ENCODE results near the gene SYCN. TPM values are rescaled to one million over a fixed set of nuclear protein-coding genes. Genes with fewer than 3 reads are reported as not detected.
"Not testable (repeated sequence)": the region's sequence is repeated elsewhere in the genome, so short reads cannot be mapped to it uniquely, and the experiment has no call there.

Gene SYCN
- total RNA-seq, 2 donors from 2014 or later: not detected

DNA sequence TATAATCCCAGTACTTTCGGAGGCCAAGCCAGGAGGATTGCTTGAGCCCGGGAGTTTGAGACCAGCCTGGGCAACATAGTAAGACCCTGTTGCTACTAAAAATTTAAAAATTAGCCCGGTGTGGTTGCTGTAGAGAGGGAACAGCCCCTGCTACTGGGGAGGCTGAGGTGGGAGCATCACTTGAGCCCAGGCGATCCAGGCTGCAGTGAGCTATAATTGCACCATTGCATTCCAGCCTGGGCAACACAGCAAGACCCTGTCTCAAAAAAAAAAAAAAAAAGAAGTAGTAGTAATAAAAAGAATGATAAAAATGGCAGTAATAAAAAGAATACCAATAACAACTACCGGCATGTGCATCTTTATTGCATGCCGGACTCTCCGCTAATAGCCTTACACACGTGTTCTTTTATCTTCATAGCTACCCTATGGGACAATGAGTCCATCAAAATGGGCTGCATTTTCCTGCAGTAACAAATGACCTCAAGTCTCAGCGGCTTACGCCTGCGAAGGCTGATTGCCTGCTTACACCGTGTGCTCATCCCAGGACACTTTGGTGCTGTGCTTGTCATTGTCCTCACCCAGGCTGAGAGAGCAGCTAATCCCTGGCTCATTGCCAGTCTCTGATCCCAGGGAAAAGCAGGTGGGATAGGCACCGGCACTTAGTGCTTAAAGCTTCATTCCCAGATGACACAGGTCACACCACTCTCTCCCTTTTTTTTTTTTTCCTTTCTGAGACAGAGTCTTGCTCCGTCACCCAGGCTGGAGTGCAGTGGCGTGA lies 14.4 kb upstream of the SYCN start:
- no peak for ATAC-seq (ENCODE audit: insufficient number of reproducible peaks, low FRiP score, low read depth)
- H3K27me3 ChIP-seq (replicated peaks; ENCODE audit: insufficient read depth): no peaks in the 10 kb centered on the region

DNA sequence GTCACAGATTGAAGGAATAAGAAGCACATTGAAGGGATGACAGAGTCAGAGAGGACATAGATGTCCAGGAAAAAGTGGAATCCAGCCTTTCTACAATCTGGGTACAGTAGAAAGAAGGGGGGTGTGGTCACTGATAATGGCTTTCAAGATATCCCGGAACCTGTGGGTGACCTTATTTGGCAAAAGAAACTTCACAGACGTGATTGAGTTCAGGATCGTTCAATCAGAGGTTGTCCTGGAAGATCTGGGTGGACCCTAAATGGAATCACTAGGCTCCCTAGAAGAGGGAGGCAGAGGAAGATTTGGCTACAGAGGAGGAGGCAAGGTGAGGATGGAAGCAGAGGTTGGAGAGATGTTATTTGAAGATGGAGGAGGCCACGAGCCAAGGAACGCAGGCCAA lies 13.0 kb upstream of the SYCN start:
- DNase-seq (ENCODE audit: low spot score): no peak
- TF ChIP-seq, protein P1, sequence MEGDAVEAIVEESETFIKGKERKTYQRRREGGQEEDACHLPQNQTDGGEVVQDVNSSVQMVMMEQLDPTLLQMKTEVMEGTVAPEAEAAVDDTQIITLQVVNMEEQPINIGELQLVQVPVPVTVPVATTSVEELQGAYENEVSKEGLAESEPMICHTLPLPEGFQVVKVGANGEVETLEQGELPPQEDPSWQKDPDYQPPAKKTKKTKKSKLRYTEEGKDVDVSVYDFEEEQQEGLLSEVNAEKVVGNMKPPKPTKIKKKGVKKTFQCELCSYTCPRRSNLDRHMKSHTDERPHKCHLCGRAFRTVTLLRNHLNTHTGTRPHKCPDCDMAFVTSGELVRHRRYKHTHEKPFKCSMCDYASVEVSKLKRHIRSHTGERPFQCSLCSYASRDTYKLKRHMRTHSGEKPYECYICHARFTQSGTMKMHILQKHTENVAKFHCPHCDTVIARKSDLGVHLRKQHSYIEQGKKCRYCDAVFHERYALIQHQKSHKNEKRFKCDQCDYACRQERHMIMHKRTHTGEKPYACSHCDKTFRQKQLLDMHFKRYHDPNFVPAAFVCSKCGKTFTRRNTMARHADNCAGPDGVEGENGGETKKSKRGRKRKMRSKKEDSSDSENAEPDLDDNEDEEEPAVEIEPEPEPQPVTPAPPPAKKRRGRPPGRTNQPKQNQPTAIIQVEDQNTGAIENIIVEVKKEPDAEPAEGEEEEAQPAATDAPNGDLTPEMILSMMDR (IDR thresholded peaks at IDR 0.05): no peak
- H3K27ac ChIP-seq: no peak overlapping the region

More for the DNA sequence above, 14.4 kb upstream of the SYCN start:
- H3K27ac ChIP-seq: no peak overlapping the region
- TF ChIP-seq, protein P1 (IDR thresholded peaks at IDR 0.05): no peak
- H3K9me3 ChIP-seq: peaks cover 3% of the 10 kb centered on the region
- no peak overlapping the region for H3K4me3 ChIP-seq
- H3K36me3 ChIP-seq: no peaks in the 10 kb centered on the region
- DNase-seq (ENCODE audit: low spot score): no peak
- H3K4me1 ChIP-seq (ENCODE audit: control insufficient read depth in 1 of 2, low read depth in 2 of 2): no peaks in the 10 kb centered on the region

DNA sequence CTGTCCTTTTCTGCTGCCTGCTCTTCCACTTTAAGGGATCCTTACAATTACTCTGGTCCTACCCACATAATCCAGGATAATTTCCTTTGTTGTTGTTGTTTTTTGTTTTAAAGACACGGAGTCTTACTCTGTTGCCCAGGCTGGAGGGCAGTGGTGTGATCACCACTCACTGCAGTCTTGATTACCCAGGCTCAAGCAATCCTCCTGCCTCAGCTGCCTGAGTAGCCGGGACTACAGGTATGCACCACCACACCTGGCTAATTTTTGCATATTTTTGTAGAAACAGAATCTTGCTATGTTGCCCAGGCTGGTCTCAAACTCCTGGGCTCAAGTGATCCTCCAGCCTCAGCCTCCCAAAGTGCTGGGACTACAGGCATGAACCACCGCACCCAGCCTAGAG lies 11.3 kb upstream of the SYCN start:
- not testable (repeated sequence) for H3K9me3 ChIP-seq; H3K27me3 ChIP-seq (replicated peaks; ENCODE audit: insufficient read depth); H3K4me3 ChIP-seq; H3K4me1 ChIP-seq (ENCODE audit: control insufficient read depth in 1 of 2, low read depth in 2 of 2); H3K36me3 ChIP-seq; DNase-seq (ENCODE audit: low spot score); H3K27ac ChIP-seq; ATAC-seq (ENCODE audit: insufficient number of reproducible peaks, low FRiP score, low read depth)

More for the DNA sequence above, 13.0 kb upstream of the SYCN start:
- Histone ChIP-seq H3K36me3 (no peaks in the 10 kb centered on the region), H3K4me3 (no peak overlapping the region), H3K4me1 (ENCODE audit: control insufficient read depth in 1 of 2, low read depth in 2 of 2) (no peaks in the 10 kb centered on the region), H3K9me3 (peaks cover 3% of the 10 kb centered on the region), H3K27me3 (replicated peaks; ENCODE audit: insufficient read depth) (no peaks in the 10 kb centered on the region)
- no peak for ATAC-seq (ENCODE audit: insufficient number of reproducible peaks, low FRiP score, low read depth)

DNA sequence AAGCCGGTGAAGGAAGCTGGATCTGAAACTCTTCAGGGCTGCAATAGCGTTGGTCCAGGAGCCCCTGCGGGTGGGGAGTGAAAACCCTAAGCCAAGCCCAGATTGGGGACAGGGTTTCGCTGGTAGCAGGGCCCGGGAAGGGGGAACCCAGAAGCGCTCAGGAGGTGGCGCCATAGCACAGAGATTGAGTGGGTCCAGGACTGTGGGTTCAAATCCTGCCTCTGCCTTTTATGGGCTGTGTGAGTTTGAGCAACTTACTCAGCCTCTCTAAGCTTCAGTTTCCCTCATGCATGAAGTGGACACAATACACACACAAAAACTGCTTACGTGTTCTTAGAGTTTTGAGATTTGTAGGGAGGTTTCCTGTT lies 8.3 kb upstream of the SYCN start:
- Histone ChIP-seq H3K9me3 (peaks cover 3% of the 10 kb centered on the region), H3K27ac (no peak overlapping the region), H3K4me3 (no peak overlapping the region), H3K36me3 (no peaks in the 10 kb centered on the region), H3K4me1 (ENCODE audit: control insufficient read depth in 1 of 2, low read depth in 2 of 2) (no peaks in the 10 kb centered on the region), H3K27me3 (replicated peaks; ENCODE audit: insufficient read depth) (no peaks in the 10 kb centered on the region)
- TF ChIP-seq, protein P1 (IDR thresholded peaks at IDR 0.05): no peak
- no peak for ATAC-seq (ENCODE audit: insufficient number of reproducible peaks, low FRiP score, low read depth)
- no peak for DNase-seq (ENCODE audit: low spot score)

DNA sequence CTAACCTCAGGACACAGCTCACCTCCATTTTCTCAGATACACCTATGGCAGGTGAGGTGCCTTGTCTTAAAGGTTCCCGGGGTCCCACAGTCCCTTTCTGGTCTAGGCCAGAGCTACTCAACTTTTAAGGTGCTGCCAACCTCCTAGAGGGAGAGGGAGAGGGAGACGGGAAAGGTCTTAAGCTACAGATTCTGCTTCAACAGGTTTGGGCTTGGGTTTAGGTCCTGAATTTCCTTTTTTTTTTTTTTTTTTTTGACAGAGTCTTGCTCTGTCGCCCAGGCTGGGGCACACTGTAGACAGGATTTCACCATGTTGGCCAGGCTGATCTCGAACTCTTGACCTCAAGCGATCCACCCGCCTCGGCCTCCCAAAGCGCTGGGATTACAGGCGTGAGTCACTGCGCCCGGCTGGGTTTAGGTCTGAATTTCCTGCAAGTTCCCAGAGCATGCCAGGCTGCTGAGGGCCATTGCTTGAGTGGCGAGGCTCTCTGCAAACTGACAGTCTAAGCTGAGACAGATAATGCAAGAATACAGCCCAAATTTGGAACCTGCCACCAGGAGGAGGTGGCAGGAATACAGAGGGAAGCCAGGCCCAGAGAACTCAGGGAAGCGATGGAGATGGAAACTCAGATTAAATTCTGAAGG lies 7.8 kb upstream of the SYCN start:
- H3K27me3 ChIP-seq (replicated peaks; ENCODE audit: insufficient read depth): no peaks in the 10 kb centered on the region

More for the DNA sequence above, 7.8 kb upstream of the SYCN start:
- Histone ChIP-seq H3K4me1 (ENCODE audit: control insufficient read depth in 1 of 2, low read depth in 2 of 2) (no peaks in the 10 kb centered on the region), H3K27ac (no peak overlapping the region), H3K9me3 (peaks cover 3% of the 10 kb centered on the region), H3K4me3 (no peak overlapping the region), H3K36me3 (no peaks in the 10 kb centered on the region)
- DNase-seq (ENCODE audit: low spot score): no peak
- no peak for ATAC-seq (ENCODE audit: insufficient number of reproducible peaks, low FRiP score, low read depth)
- TF ChIP-seq, protein P1 (IDR thresholded peaks at IDR 0.05): no peak

Data from thoracic aorta (tissue), 2 donors.